Activated gamma-delta T cell (primary cell): ENCODE measurements around the gene TSPY4.
"Not testable (repeated sequence)": the region's sequence is repeated elsewhere in the genome, so short reads cannot be mapped to it uniquely, and the experiment has no call there.

Source experiments
- DNase-seq: peaks from one replicate; lab custom pipeline; 2025; lab: John Stamatoyannopoulos, UW
- total RNA-seq, 2 donors: gene quantifications; one replicate each; lab custom pipeline; 2026; lab: John Stamatoyannopoulos, UW

The TSPY4 gene
- 0 reads per million in 2 donors for total RNA-seq

DNA sequence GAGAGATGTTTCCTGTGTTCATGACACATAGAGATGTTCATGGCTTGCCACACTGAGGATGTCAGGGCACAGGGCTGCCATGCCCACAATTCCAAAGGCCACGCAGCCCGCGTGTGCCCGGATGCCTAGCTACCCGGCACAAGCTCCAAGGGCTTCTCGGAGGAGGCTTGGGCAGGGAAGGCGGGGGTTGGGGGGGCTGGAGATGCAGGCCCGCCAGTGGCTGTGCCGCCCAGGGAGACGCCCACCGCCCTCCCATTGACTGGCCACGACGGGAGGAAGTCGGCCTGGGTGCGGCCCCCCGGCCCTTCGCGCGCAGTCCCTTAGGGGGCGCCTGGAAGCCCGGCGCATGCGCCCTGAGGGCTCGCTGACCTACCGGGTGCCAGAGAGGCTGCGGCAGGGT is at the start of gene TSPY4:
Gene TSPY4 (plus strand): TSS at position 301 of the 400 bp plus-strand sequence. CDS start 46 bp downstream, at position 347.
- not testable (repeated sequence) for DNase-seq

DNA sequence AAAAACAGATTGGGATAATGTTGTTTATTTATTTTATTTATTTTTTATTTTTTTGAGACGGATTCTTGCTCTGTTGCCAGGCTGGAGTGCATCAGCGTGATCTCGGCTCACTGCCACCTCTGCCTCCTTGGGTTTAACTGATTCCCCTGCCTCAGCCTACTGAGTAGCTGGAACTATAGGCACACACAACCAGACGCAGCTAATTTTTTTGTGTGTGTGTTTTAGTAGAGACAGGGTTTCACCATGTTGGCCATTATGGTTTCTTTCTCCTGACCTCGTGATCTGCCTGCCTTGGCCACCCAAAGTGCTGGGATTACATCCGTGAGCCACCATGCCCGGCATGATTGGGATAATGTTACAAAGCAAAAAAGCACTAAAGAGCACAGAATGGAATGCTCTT is 16.3 kb upstream of the TSPY4 start:
- DNase-seq, result no peak

DNA sequence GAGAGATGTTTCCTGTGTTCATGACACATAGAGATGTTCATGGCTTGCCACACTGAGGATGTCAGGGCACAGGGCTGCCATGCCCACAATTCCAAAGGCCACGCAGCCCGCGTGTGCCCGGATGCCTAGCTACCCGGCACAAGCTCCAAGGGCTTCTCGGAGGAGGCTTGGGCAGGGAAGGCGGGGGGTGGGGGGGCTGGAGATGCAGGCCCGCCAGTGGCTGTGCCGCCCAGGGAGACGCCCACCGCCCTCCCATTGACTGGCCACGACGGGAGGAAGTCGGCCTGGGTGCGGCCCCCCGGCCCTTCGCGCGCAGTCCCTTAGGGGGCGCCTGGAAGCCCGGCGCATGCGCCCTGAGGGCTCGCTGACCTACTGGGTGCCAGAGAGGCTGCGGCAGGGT is 20.2 kb downstream of the TSPY4 start, which contains the start of gene TSPY8:
Gene TSPY8 (plus strand): TSS at position 301 of the 400 bp plus-strand sequence. CDS start 46 bp downstream, at position 347.
- not testable (repeated sequence) for DNase-seq
